ENCODE data around the gene CNKSR2.

The CNKSR2 gene

DNA sequence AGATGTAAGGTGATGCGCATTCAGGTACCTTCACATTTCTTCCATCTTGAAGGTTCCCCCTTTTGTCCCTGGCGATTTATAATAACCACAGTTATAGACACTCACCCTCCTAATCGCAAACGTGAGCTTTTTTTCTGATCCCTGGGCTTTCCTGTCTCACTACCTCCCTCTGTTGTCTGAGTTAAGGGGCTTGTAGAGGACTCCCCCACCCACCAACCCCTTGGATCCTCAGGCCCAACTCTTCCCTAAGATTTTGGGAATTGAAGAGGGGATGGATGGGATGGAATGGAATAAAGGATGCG lies 1.4 kb downstream of the CNKSR2 start:
- no peak overlapping the region for H3K27ac ChIP-seq
- 0 out of 2 replicates have a peak, but pooled peaks have one; percentile 20 for TF ChIP-seq CTCF (conservative IDR thresholded peaks at IDR 0.05)

- TF ChIP-seq CTCF (conservative IDR thresholded peaks at IDR 0.05): no peak
- H3K27ac ChIP-seq: no peak overlapping the region
Measured at GRCh38 chrX:21376636-21377035, 2.4 kb downstream of the CNKSR2 start.

GRCh38 chrX:21379991-21380390 lies 5.8 kb downstream of the CNKSR2 start:
- no peak for TF ChIP-seq CTCF (conservative IDR thresholded peaks at IDR 0.05)
- no peak overlapping the region for H3K27ac ChIP-seq

DNA sequence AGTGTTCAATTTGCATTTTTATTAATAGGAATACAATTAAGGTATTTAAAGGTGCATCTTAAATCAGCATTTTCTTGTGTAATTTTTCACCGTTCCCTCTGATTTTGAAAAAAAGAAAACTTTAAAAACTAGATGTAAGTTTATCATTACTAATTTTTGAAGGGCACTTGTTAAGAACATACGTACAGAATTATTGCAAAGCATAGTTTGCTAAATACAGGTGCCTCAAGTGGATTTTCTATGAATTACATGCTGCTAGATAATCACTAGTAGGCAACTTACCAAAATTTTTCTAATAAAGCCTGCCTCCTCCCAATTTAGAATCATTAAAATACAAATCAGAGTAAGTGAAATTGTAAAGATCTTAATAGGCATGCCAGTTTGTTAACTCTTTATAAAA lies 8.5 kb downstream of the CNKSR2 start:
- peak; percentile 68 for TF ChIP-seq CTCF (conservative IDR thresholded peaks at IDR 0.05)
- no peak overlapping the region; the same call in 1 of the 2 replicates for H3K27ac ChIP-seq

DNA sequence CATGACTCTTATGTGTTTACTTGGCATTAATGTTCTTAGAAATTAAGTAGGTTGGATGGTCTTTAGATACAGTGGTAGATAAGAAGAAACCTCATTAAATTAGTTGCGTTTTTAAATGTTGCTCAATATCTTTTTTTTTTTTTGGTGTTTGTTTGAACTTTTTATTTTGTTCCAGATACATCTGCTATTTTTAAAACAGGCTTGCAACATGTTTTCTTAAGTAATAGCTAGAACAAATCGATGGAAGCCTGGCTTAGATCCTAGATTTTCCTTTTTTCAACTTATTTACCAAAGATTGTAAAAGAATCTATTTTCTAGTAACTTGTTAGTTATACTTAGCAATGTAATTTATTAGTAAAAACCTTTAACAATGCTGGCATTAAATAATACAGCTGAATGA lies 9.3 kb downstream of the CNKSR2 start:
- no peak overlapping the region; the same call in 1 of the 2 replicates for H3K27ac ChIP-seq
- TF ChIP-seq CTCF (conservative IDR thresholded peaks at IDR 0.05): no peak

- no peak overlapping the region for H3K27ac ChIP-seq
- TF ChIP-seq CTCF (conservative IDR thresholded peaks at IDR 0.05): no peak
Measured at GRCh38 chrX:21384178-21384577, 10.0 kb downstream of the CNKSR2 start.

DNA sequence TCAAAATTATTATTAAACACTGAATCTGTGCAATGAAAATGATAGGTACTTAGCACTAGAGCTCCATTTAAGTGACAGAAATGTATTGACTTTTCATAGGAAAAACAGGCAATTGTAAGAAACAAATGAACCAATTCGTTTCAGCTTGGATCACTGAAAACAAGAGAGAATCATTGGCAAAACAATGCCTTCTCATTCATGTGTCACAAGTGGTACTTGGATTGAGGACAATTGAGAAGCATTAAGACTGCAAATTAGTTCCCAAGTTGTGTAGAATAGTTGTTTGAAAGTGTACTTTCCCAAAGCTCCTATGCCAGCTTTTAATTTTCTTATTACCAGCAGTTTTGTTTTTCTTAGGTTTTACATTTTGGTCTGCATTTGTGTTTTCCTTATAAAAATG lies 20.6 kb downstream of the CNKSR2 start:
- no peak overlapping the region for H3K27ac ChIP-seq
- TF ChIP-seq CTCF (conservative IDR thresholded peaks at IDR 0.05): no peak

GRCh38 chrX:21398426-21398825 lies 24.2 kb downstream of the CNKSR2 start:
- no peak for TF ChIP-seq CTCF (conservative IDR thresholded peaks at IDR 0.05)
- H3K27ac ChIP-seq: no peak overlapping the region
